ENCODE data around the gene STK38. TPM values are rescaled to one million over a fixed set of nuclear protein-coding genes. Genes with fewer than 3 reads are reported as not detected.

STK38 gene
- total and polyA plus RNA-seq, 2 of the 4 experiments (the other 2 are of a cell fraction): 10.6 to 19.7 TPM

- in situ Hi-C loops (cut with MboI; ENCODE audit: low sequenced_read_pairs) (no loop called here), intact Hi-C loops (cut with micrococcal nuclease) (loop anchor here (5.0 kb wide), 1 partner anchor 42 kb away; no protein-coding TSS in a partner anchor), dilution Hi-C loops (cut with HindIII; ENCODE audit: low sequenced_read_pairs, unreplicated experiment) (no loop called here)
- H3K4me2 ChIP-seq (ENCODE audit: low read depth, low read length): no peak overlapping the region
- no peak overlapping the region for H2BK5ac ChIP-seq (ENCODE audit: low read depth, low read length, poor library complexity, severe bottlenecking)
- peaks cover 2% of the 10 kb centered on the region; the same call in 1 of the 2 replicates for H3K9me3 ChIP-seq (ENCODE audit: control insufficient read depth, insufficient read depth, low read length)
- no peak overlapping the region for H4K5ac ChIP-seq (ENCODE audit: low read depth, low read length)
- H2AK9ac ChIP-seq (replicated peaks; ENCODE audit: low read depth, low read length, poor library complexity): no peak overlapping the region
- no peak overlapping the region for H4K91ac ChIP-seq (ENCODE audit: insufficient read depth, low read depth, low read length)
- H3K4ac ChIP-seq (ENCODE audit: low read depth, low read length): no peak overlapping the region
- H3K79me1 ChIP-seq (ENCODE audit: low read depth in 1 of 2, low read length in 2 of 2): peaks cover 4 to 18% of the 10 kb centered on the region in 2 experiments; a peak in 3 of 4 replicates
- H2BK120ac ChIP-seq (ENCODE audit: low read depth, low read length): no peak overlapping the region
- CTCF ChIA-PET: no interaction called here
- no peak for ATAC-seq (ENCODE audit: low read depth)
- H2AK5ac ChIP-seq (ENCODE audit: low read depth, low read length): no peak overlapping the region
- no peak overlapping the region for H3K56ac ChIP-seq (ENCODE audit: extremely low read depth, insufficient read depth, low read length)
- no peak overlapping the region for H3K14ac ChIP-seq (replicated peaks; ENCODE audit: low read depth, low read length)
- no peaks in the 10 kb centered on the region; the same call in 1 of the 2 replicates for H4K20me1 ChIP-seq (ENCODE audit: insufficient read depth, low read length)
- H3K4me1 ChIP-seq (ENCODE audit: control insufficient read depth, insufficient read depth, low read length): peaks cover 11% of the 10 kb centered on the region
- H3K23ac ChIP-seq (ENCODE audit: low read depth, low read length): no peak overlapping the region
- no peak overlapping the region for H3K18ac ChIP-seq (ENCODE audit: low read depth, low read length)
- DNase-seq: no peak
- no peaks in the 10 kb centered on the region for H3K36me3 ChIP-seq (ENCODE audit: control insufficient read depth, insufficient read depth, low read length)
- no peak overlapping the region for H3K4me3 ChIP-seq (ENCODE audit: insufficient read depth, low read depth, low read length)
- BruUV-seq (replicated peaks): no TSS peak
- POLR2A ChIA-PET (ENCODE audit: unreplicated experiment): no interaction called here
- no peaks in the 10 kb centered on the region for H3K27me3 ChIP-seq (ENCODE audit: control insufficient read depth, insufficient read depth, low read length)
- no peak overlapping the region for H4K8ac ChIP-seq (ENCODE audit: low read depth in 2 of 2, low read length in 2 of 2)
- H2BK20ac ChIP-seq (ENCODE audit: low read depth, low read length): no peak overlapping the region
- no peak overlapping the region for H3K9ac ChIP-seq (ENCODE audit: low read depth, low read length)
- H3K9me1 ChIP-seq (ENCODE audit: insufficient read depth, low read length): peaks cover 15% of the 10 kb centered on the region
- no peak overlapping the region for H2BK15ac ChIP-seq (ENCODE audit: low read depth, low read length)
- TF ChIP-seq RCOR1 (IDR thresholded peaks at IDR 0.05; ENCODE audit: insufficient replicate concordance, low read length) (no peak), POLR2A (IDR thresholded peaks at IDR 0.05; ENCODE audit: low read depth, low read length) (no peak), CEBPB (IDR thresholded peaks at IDR 0.05; ENCODE audit: low read depth, low read length) (no peak), CHD1 (IDR thresholded peaks at IDR 0.05; ENCODE audit: low read depth, low read length) (no peak), SMC3 (IDR thresholded peaks at IDR 0.05; ENCODE audit: low read depth, low read length) (no peak), ELK1 (IDR thresholded peaks at IDR 0.05; ENCODE audit: borderline replicate concordance, low read depth, low read length) (no peak), MAFK (IDR thresholded peaks at IDR 0.05; ENCODE audit: low read depth, low read length) (no peak), MAZ (IDR thresholded peaks at IDR 0.05; ENCODE audit: borderline replicate concordance, low read depth, low read length) (no peak), BHLHE40 (IDR thresholded peaks at IDR 0.05; ENCODE audit: low read depth, low read length) (no peak), RAD21 (IDR thresholded peaks at IDR 0.05; ENCODE audit: low read length) (no peak), MXI1 (IDR thresholded peaks at IDR 0.05; ENCODE audit: borderline replicate concordance, low read depth, low read length) (no peak), CTCF (conservative IDR thresholded peaks at IDR 0.05; ENCODE audit: low read depth, low read length) (no peak), FOS (IDR thresholded peaks at IDR 0.05; ENCODE audit: low read depth, low read length) (no peak), NFE2L2 (IDR thresholded peaks at IDR 0.05; ENCODE audit: low read depth, low read length) (no peak), RFX5 (IDR thresholded peaks at IDR 0.05; ENCODE audit: low read depth, low read length) (no peak)
- TF ChIP-seq, protein P1, sequence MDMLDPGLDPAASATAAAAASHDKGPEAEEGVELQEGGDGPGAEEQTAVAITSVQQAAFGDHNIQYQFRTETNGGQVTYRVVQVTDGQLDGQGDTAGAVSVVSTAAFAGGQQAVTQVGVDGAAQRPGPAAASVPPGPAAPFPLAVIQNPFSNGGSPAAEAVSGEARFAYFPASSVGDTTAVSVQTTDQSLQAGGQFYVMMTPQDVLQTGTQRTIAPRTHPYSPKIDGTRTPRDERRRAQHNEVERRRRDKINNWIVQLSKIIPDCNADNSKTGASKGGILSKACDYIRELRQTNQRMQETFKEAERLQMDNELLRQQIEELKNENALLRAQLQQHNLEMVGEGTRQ (IDR thresholded peaks at IDR 0.05; ENCODE audit: low read depth, low read length): no peak
- H3K27ac ChIP-seq (ENCODE audit: insufficient read depth, low read length): no peak overlapping the region
- no peak overlapping the region for H2AFZ ChIP-seq (replicated peaks; ENCODE audit: low read length, poor library complexity)
Observed at GRCh38 chr6:36574679-36575078, 27.4 kb upstream of the STK38 start.
